GM10248 (cell line): ENCODE results near the gene ATP1A3.

Experiments used
- CTCF ChIA-PET: fragments of 300-600 bp; sonication (Branson Sonifier 250); formaldehyde crosslinking; extraction: SDS; loops from one replicate; lab custom pipeline; 2021; ENCODE audit warnings: antibody characterized with exemption; lab: Yijun Ruan, JAX
- POLR2A ChIA-PET: fragments of 350-650 bp; sonication (Branson Sonifier 250); formaldehyde crosslinking; extraction: SDS; loops from one replicate; lab custom pipeline; 2020; ENCODE audit warnings: antibody characterized with exemption; lab: Yijun Ruan, JAX
- DNase-seq: peaks from one replicate; pipeline ENCODE4 v3.0.0; 2012; ENCODE audit errors: extremely low spot score
- CTCF ChIP-seq: IDR thresholded peaks from 2 replicates; pipeline ENCODE4 v1.5.1; 2012; ENCODE audit warnings: mild to moderate bottlenecking, low read depth; ENCODE audit errors: extremely low read depth, missing control alignments, control extremely low read depth

ATP1A3 gene

DNA sequence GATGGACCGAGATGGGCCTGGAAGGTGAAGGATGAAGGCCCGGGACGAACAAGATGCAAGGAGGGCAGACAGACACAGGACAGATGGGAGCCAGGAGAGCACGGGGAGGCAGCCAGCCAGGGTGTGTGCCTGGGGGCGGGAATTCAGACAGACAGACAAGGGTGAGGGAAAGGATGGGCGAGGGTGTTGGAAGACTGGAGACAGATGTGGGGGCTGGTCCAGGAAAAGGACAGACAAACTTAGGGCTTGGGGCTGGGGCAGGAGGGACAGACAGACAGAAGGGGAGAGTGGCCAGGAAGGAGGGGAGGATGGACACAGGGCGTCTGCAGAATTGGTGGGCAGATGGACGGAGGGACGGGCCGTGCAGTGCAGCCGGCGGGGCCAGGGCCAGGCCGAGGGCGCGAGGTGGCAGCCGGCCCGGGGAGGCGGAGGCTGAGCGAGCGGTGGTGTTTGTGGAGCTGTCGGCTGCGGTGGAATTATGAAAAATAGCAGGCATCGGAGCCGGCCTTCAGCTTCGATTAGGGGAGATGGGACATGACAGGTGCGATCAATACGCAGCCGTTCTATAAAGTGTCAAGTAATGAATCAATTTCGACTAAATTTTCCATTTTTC, 61.2 kb downstream of the ATP1A3 start:
- no peak for DNase-seq
- CTCF ChIA-PET: interaction anchor here (6.2 kb wide), 1 partner anchor 61 kb away, joined by 35 read pairs; no protein-coding TSS in a partner anchor
- POLR2A ChIA-PET: no interaction called here
- no peak for TF ChIP-seq CTCF

- ChIA-PET CTCF (interaction anchor here (6.2 kb wide), 1 partner anchor 60 kb away, joined by 35 read pairs; no protein-coding TSS in a partner anchor), POLR2A (no interaction called here)
- DNase-seq: no peak
- TF ChIP-seq CTCF: no peak
Observed at GRCh38 chr19:41932259-41932719, 61.7 kb downstream of the ATP1A3 start.

DNA sequence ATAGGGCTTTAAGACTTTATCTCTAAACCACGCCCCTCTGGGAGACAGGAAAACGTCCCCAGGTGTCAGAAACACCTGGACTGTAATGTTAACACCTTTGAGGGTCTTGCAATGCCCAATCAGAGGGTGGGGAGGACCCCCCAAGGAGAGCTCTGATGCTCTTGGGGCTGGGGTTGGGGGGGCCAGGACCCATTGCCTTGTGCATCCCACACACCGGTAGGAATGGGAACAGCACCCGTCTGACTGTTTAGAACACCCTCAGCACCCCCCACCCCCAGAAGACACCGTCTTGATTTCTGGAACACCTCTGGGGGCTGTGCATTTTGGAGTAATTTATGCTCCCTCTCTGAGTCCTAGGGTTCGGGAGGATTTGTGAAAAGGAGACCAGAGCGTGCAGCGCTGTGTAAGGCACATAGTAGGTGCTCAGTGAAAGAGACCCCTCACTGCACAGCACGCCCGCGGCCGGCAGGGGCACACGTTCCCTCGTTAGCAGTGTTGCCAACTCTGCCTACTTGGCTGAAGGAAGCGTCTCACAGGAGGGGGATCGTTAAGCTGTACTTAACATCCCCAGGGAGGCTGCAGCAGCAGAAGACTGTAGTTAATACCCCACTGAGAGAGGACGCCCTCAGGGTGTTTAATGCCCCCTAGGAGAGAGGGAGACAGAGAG, 63.0 kb downstream of the ATP1A3 start:
- DNase-seq: no peak
- CTCF ChIA-PET: interaction anchor here (1.0 to 6.2 kb wide), 6 partner anchors 11 to 63 kb away, joined by 3 to 35 read pairs (median 4); partner anchors contain the start of gene CD79A
- POLR2A ChIA-PET: no interaction called here
- TF ChIP-seq CTCF: peak; percentile 18

- CTCF ChIA-PET: interaction anchor here (1.3 to 6.2 kb wide), 8 partner anchors 12 to 62 kb away, joined by 3 to 35 read pairs (median 4); partner anchors contain the start of genes CD79A and RABAC1
- DNase-seq: no peak
- TF ChIP-seq CTCF: no peak
- POLR2A ChIA-PET: no interaction called here
Observed at GRCh38 chr19:41930322-41930722, 63.7 kb downstream of the ATP1A3 start.

- no peak for DNase-seq
- TF ChIP-seq CTCF: no peak
Observed at GRCh38 chr19:41929536-41930071, 64.4 kb downstream of the ATP1A3 start.

DNA sequence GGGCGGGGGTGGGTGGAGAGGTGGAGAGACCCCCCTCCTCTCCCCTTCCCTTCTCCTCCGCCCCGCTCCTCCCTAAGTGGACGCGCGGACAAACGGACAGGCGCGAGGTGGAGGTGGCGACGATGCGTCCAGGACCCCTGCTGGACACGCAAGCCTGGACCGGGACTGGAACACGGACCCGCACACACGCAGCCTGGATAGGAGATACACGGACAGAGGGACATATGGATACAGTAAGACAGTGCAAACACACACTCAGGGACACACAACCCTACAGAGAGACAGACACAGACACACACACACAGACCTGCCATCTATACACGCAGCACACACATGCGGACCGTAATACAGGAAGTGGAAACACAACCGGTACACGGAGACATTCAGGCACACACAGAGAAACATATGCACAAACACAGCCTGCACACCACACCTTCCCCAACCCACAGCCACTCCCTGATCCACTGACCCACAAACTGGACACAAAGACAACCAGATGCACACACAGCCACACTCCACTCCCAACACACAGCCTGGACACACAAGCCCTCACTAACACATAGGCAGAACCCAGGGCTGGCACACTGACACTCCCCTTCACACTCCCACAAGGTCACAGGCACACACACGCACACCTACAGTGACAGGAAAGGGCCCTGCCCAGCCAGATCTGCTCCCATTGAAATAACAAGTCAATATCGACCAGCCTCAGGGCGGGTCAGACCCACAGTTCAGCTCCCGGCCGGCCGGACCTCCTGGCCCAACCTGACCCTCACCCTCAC, 65.1 kb downstream of the ATP1A3 start:
- DNase-seq: no peak
- TF ChIP-seq CTCF: no peak
- ChIA-PET CTCF (interaction anchor here (0.9 to 6.2 kb wide), 8 partner anchors 8 to 60 kb away, joined by 3 to 35 read pairs (median 4); partner anchors contain the start of gene RABAC1), POLR2A (no interaction called here)

More at GRCh38 chr19:41929536-41930071, 64.4 kb downstream of the ATP1A3 start:
- CTCF ChIA-PET: interaction anchor here (0.9 to 6.2 kb wide), 8 partner anchors 13 to 61 kb away, joined by 3 to 35 read pairs (median 4); partner anchors contain the start of genes CD79A and RABAC1
- POLR2A ChIA-PET: no interaction called here
